Neural progenitor cell (in vitro differentiated cells): ENCODE results near the gene EHMT1. TPM values are rescaled to one million over a fixed set of nuclear protein-coding genes. Genes with fewer than 3 reads are reported as not detected.
A peak's percentile ranks its signal among the peaks of the same experiment; 100 is the strongest.
"Not testable (repeated sequence)": the region's sequence is repeated elsewhere in the genome, so short reads cannot be mapped to it uniquely, and the experiment has no call there.

Experiments
- DNase-seq: peaks from one replicate; pipeline ENCODE4 v3.0.0-alpha.2; 2016; ENCODE audit warnings: low spot score
- H2AFZ ChIP-seq: fragments of 200-600 bp; sonication (generic); replicated peaks from 2 replicates; pipeline ENCODE4 v1.6.1; 2016; ENCODE audit warnings: antibody characterized with exemption
- H3F3A ChIP-seq: fragments of 200-600 bp; sonication (generic); 2 replicates; pipeline ENCODE4 v1.6.1; 2016; ENCODE audit warnings: antibody characterized with exemption, low read depth
- H3K27ac ChIP-seq: fragments of 200-600 bp; sonication (generic); 2 replicates; pipeline ENCODE4 v1.5.1; 2016; ENCODE audit warnings: mild to moderate bottlenecking
- H3K27me3 ChIP-seq: fragments of 200-600 bp; sonication (generic); 2 replicates; pipeline ENCODE4 v1.6.1; 2016; ENCODE audit warnings: mild to moderate bottlenecking, moderate library complexity
- H3K36me3 ChIP-seq: fragments of 200-600 bp; sonication (generic); 2 replicates; pipeline ENCODE4 v1.5.1; 2016
- H3K4me1 ChIP-seq: fragments of 200-600 bp; sonication (generic); 2 replicates; pipeline ENCODE4 v1.6.1; 2016; ENCODE audit warnings: mixed run types
- H3K4me2 ChIP-seq: fragments of 200-600 bp; sonication (generic); 2 replicates; pipeline ENCODE4 v1.6.1; 2016
- H3K4me3 ChIP-seq: fragments of 200-600 bp; sonication (generic); 2 replicates; pipeline ENCODE4 v1.5.1; 2016
- H3K79me2 ChIP-seq: fragments of 200-600 bp; sonication (generic); 2 replicates; pipeline ENCODE4 v1.6.1; 2016; ENCODE audit warnings: low read depth
- H3K9ac ChIP-seq: fragments of 200-600 bp; sonication (generic); 2 replicates; pipeline ENCODE4 v1.6.1; 2016
- H3K9me3 ChIP-seq: fragments of 200-600 bp; sonication (generic); 2 replicates; pipeline ENCODE4 v1.5.1; 2016; ENCODE audit warnings: low read depth
- H4K20me1 ChIP-seq: fragments of 200-600 bp; sonication (generic); 2 replicates; pipeline ENCODE4 v1.6.1; 2016; ENCODE audit warnings: low read depth
- H3K27ac Mint-ChIP-seq: 3 replicates; pipeline ENCODE4 v1.8.0; 2021; ENCODE audit warnings: mixed read lengths
- H3K27me3 Mint-ChIP-seq: 2 replicates; pipeline ENCODE4 v1.8.0; 2022; ENCODE audit warnings: low read depth, mild to moderate bottlenecking, inconsistent platforms, moderate library complexity, mixed read lengths; ENCODE audit not compliant: insufficient read depth
- H3K36me3 Mint-ChIP-seq: 3 replicates; pipeline ENCODE4 v1.8.0; 2021; ENCODE audit warnings: mixed read lengths
- H3K4me1 Mint-ChIP-seq: 3 replicates; pipeline ENCODE4 v1.8.0; 2021; ENCODE audit warnings: mixed read lengths
- H3K4me3 Mint-ChIP-seq: 3 replicates; pipeline ENCODE4 v1.8.0; 2021; ENCODE audit warnings: mild to moderate bottlenecking, moderate library complexity, mixed read lengths
- H3K9me3 Mint-ChIP-seq: 3 replicates; pipeline ENCODE4 v1.8.0; 2020; ENCODE audit warnings: mixed read lengths
- CTCF ChIP-seq: fragments of 200-600 bp; sonication (generic); IDR thresholded peaks from 2 replicates; pipeline ENCODE4 v1.5.1; 2017; ENCODE audit warnings: antibody characterized with exemption, mild to moderate bottlenecking
- EZH2 ChIP-seq: fragments of 200-600 bp; sonication (generic); IDR thresholded peaks from 2 replicates; pipeline ENCODE4 v1.6.1; 2017; ENCODE audit warnings: antibody characterized with exemption, mild to moderate bottlenecking, moderate library complexity
- EZH2phosphoT487 ChIP-seq: fragments of 200-600 bp; sonication (generic); IDR thresholded peaks from 2 replicates; pipeline ENCODE4 v1.6.1; 2017; ENCODE audit warnings: antibody characterized with exemption
- microRNA counts: library from miRNA; unstranded; fragments of <30 nt; microRNA quantifications from one replicate; lab custom pipeline; 2016
- microRNA-seq: library from miRNA; unstranded; fragments of <30 nt; microRNA quantifications from one replicate; pipeline ENCODE4, GENCODE V29; 2016
- small RNA-seq: library from RNA; depleted of rRNA; stranded (forward); fragments of <200 nt; gene quantifications from one replicate; pipeline ENCODE3, GENCODE V24; 2015
- total RNA-seq: library from RNA; depleted of rRNA; stranded (reverse); fragments of >200 nt; gene quantifications from 2 replicates; pipeline ENCODE4 v1.2.3, GENCODE V29; 2015; ENCODE audit warnings: low replicate concordance

The EHMT1 gene
- total RNA-seq, 1 donor from 2014 or later, result 47.8 TPM

GRCh38 chr9:137882506-137882821, 263.7 kb downstream of the EHMT1 start:
- no peaks in the 10 kb centered on the region for H3K36me3 ChIP-seq
- no peak overlapping the region for H2AFZ ChIP-seq
- peaks cover 38% of the 10 kb centered on the region for H4K20me1 ChIP-seq
- TF ChIP-seq EZH2phosphoT487 (no peak), CTCF (no peak), EZH2 (no peak)
- no peak overlapping the region for H3K4me3 ChIP-seq
- H3F3A ChIP-seq, result no peaks in the 10 kb centered on the region
- H3K4me2 ChIP-seq, result no peak overlapping the region
- no peak overlapping the region for H3K9ac ChIP-seq
- H3K36me3 Mint-ChIP-seq, result no peaks in the 10 kb centered on the region
- no peaks in the 10 kb centered on the region for H3K9me3 ChIP-seq
- H3K27me3 ChIP-seq, result peaks cover 8% of the 10 kb centered on the region
- no peak for DNase-seq
- H3K27me3 Mint-ChIP-seq, result peaks cover 7% of the 10 kb centered on the region
- H3K27ac ChIP-seq, result no peak overlapping the region
- H3K79me2 ChIP-seq, result no peaks in the 10 kb centered on the region
- peaks cover 4% of the 10 kb centered on the region for H3K4me1 ChIP-seq
- H3K27ac Mint-ChIP-seq, result no peak overlapping the region
- no peaks in the 10 kb centered on the region for H3K4me1 Mint-ChIP-seq
- H3K4me3 Mint-ChIP-seq, result no peak overlapping the region
- no peaks in the 10 kb centered on the region for H3K9me3 Mint-ChIP-seq

GRCh38 chr9:137883977-137884376, 265.2 kb downstream of the EHMT1 start:
- not testable (repeated sequence) for H3K36me3 Mint-ChIP-seq, H3K4me2 ChIP-seq

GRCh38 chr9:137884547-137884946, 265.7 kb downstream of the EHMT1 start:
- H3K27ac Mint-ChIP-seq, H3K36me3 Mint-ChIP-seq, H3K27me3 ChIP-seq, H3K4me1 Mint-ChIP-seq, H3K79me2 ChIP-seq, H3K4me3 Mint-ChIP-seq, H3K9ac ChIP-seq, H3K9me3 ChIP-seq, H3K4me1 ChIP-seq, H3K4me3 ChIP-seq, H3K4me2 ChIP-seq, H3K9me3 Mint-ChIP-seq, H2AFZ ChIP-seq, H3K27me3 Mint-ChIP-seq, H3K36me3 ChIP-seq, H3F3A ChIP-seq, H3K27ac ChIP-seq: not testable (repeated sequence)
- peak; percentile 56 for DNase-seq
- H4K20me1 ChIP-seq, result peaks cover 25% of the 10 kb centered on the region

More at GRCh38 chr9:137883977-137884376, 265.2 kb downstream of the EHMT1 start:
- not testable (repeated sequence) for H3K27ac Mint-ChIP-seq, H3K27me3 Mint-ChIP-seq, H3K4me3 Mint-ChIP-seq, H3K4me3 ChIP-seq, H3K79me2 ChIP-seq, H3K36me3 ChIP-seq, H2AFZ ChIP-seq, H3K27me3 ChIP-seq, H3K9ac ChIP-seq, H3K27ac ChIP-seq, DNase-seq, H3F3A ChIP-seq, H3K4me1 Mint-ChIP-seq, H3K9me3 Mint-ChIP-seq, H3K9me3 ChIP-seq, H3K4me1 ChIP-seq
- peaks cover 31% of the 10 kb centered on the region for H4K20me1 ChIP-seq

GRCh38 chr9:137885121-137885520, 266.3 kb downstream of the EHMT1 start:
- not testable (repeated sequence) for H3K4me2 ChIP-seq, H3K27ac ChIP-seq, H2AFZ ChIP-seq, H3K27me3 ChIP-seq, H3K9me3 ChIP-seq, H3K79me2 ChIP-seq, H3F3A ChIP-seq, H3K36me3 Mint-ChIP-seq, H3K4me3 ChIP-seq, H3K9me3 Mint-ChIP-seq, H3K9ac ChIP-seq, H3K27ac Mint-ChIP-seq, DNase-seq, H3K4me1 ChIP-seq, H3K36me3 ChIP-seq, H3K27me3 Mint-ChIP-seq, H3K4me3 Mint-ChIP-seq, H3K4me1 Mint-ChIP-seq
- H4K20me1 ChIP-seq, result peaks cover 20% of the 10 kb centered on the region

MicroRNAs within 50 kb of the gene (microRNA counts, 767-probe panel; counts per million panel counts)
- 460 counts per million, percentile 90 among the panel's probes with 10 or more counts for microRNA hsa-miR-602 (lab: Ali Mortazavi, UCI)

Small RNAs within 50 kb of the gene (microRNA-seq; reads per million reads assigned to microRNA genes)
- gene MIR602, result not detected

Small RNAs within 50 kb of the gene (small RNA-seq; reads per million reads assigned to genes)
- not detected for gene MIR602
- not detected for gene RF00017

Other genes with a start within 250 kb of the EHMT1 start
- 4.7 and 25.1 TPM in 2 replicates for gene EXD3, start 195.8 kb upstream of the EHMT1 start, total RNA-seq
- 0.39 and 0.65 TPM in 2 replicates for gene NOXA1, start 195.6 kb upstream of the EHMT1 start, total RNA-seq
- not detected in 2 replicates for gene ENTPD8, start 177.6 kb upstream of the EHMT1 start, total RNA-seq
- 17.1 and 62.0 TPM in 2 replicates for gene NSMF, start 159.7 kb upstream of the EHMT1 start, total RNA-seq
- 0.13 and 0.31 TPM in 2 replicates for gene PNPLA7, start 68.6 kb upstream of the EHMT1 start, total RNA-seq
- gene MRPL41, start 67.1 kb upstream of the EHMT1 start, total RNA-seq, result 10.3 and 36.9 TPM in 2 replicates
- 37.6 and 55.2 TPM in 2 replicates for gene DPH7, start 40.1 kb upstream of the EHMT1 start, total RNA-seq
- gene ZMYND19, start 28.5 kb upstream of the EHMT1 start, total RNA-seq, result 34.4 and 52.4 TPM in 2 replicates
- gene ARRDC1, start 13.3 kb upstream of the EHMT1 start, total RNA-seq, result 12.9 and 34.4 TPM in 2 replicates